ENCODE results near the gene SMOC1. TPM values are rescaled to one million over a fixed set of nuclear protein-coding genes. Genes with fewer than 3 reads are reported as not detected.

Gene SMOC1
- total and polyA plus RNA-seq, 2 of the 8 experiments (the other 6 are each of a cell fraction or from before 2014, with no cell fraction given): 1.6 to 2.4 TPM

- H2BK20ac ChIP-seq (ENCODE audit: low read length): no peak overlapping the region
- DNase-seq (ENCODE audit: low read depth in 1 of 2, low spot score in 2 of 2) (no peak), FAIRE-seq (no peak)
- H3K4me3 ChIP-seq (ENCODE audit: extremely low read depth in 1 of 4, insufficient read depth in 2 of 4, low read depth in 3 of 4, low read length in 4 of 4): no peak overlapping the region
- H3K18ac ChIP-seq (ENCODE audit: extremely low read depth, low read length): no peak overlapping the region
- no peaks in the 10 kb centered on the region for H3K79me2 ChIP-seq (ENCODE audit: control insufficient read depth in 1 of 2, insufficient read depth in 2 of 2, low read length in 2 of 2)
- no peak overlapping the region for H2BK120ac ChIP-seq (replicated peaks; ENCODE audit: low read depth, low read length)
- H2AK5ac ChIP-seq (ENCODE audit: low read depth, low read length): no peak overlapping the region
- no peak overlapping the region for H4K8ac ChIP-seq (ENCODE audit: extremely low read depth, insufficient read depth, low read length)
- CTCF ChIA-PET (ENCODE audit: partially characterized antibody): interaction anchor here (0.8 to 1.8 kb wide), 8 partner anchors 8 to 183 kb away, joined by 3 to 8 read pairs (median 3); no protein-coding TSS in a partner anchor
- H4K5ac ChIP-seq (ENCODE audit: insufficient read length, low read depth, low read length): no peak overlapping the region
- H3K23me2 ChIP-seq (ENCODE audit: low read depth, low read length): no peaks in the 10 kb centered on the region
- H4K91ac ChIP-seq (replicated peaks; ENCODE audit: insufficient read length, low read length): no peak overlapping the region
- POLR2A ChIA-PET (ENCODE audit: partially characterized antibody): no interaction called here
- no peak overlapping the region for H3K23ac ChIP-seq (ENCODE audit: insufficient read length)
- H3K56ac ChIP-seq (replicated peaks; ENCODE audit: insufficient read length, low read depth, low read length): no peak overlapping the region
- H2BK15ac ChIP-seq (ENCODE audit: low read length): no peak overlapping the region
- H3K27ac ChIP-seq (ENCODE audit: low read depth, low read length): no peak overlapping the region
- no peaks in the 10 kb centered on the region for H3K9me3 ChIP-seq (ENCODE audit: insufficient read depth in 2 of 2, low read depth in 1 of 2, low read length in 1 of 2)
- H2BK12ac ChIP-seq (ENCODE audit: low read depth, low read length): no peak overlapping the region
- H3K4me2 ChIP-seq (ENCODE audit: insufficient read depth in 1 of 2, low read depth in 2 of 2, low read length in 2 of 2): no peak overlapping the region
- no peak overlapping the region for H2BK5ac ChIP-seq (ENCODE audit: low read depth, low read length)
- no peaks in the 10 kb centered on the region for H4K20me1 ChIP-seq (replicated peaks in 1 of 2; ENCODE audit: control insufficient read depth in 1 of 2, insufficient read depth in 2 of 2, low read length in 2 of 2)
- H3K27me3 ChIP-seq (replicated peaks in 1 of 4; ENCODE audit: control insufficient read depth in 3 of 4, extremely low read depth in 1 of 4, insufficient read depth in 3 of 4, low read length in 3 of 4): no peaks in the 10 kb centered on the region
- H3K4ac ChIP-seq (replicated peaks; ENCODE audit: insufficient read length, low read depth, low read length): no peak overlapping the region
- WGBS, 2 experiments (ENCODE audit: extremely low coverage in 1 of 2, insufficient coverage in 1 of 2, insufficient read length in 1 of 2, insufficient replicate concordance in 2 of 2, low coverage in 1 of 2, low lambda C conversion rate in 2 of 2, missing lambda C conversion rate in 1 of 2): 82% methylated on average over 5 of the region's 5 CpGs; no CpG with 5 or more reads in 1 of the 2 experiments
- no peak overlapping the region for H3K9ac ChIP-seq (replicated peaks in 1 of 4; ENCODE audit: extremely low read depth in 1 of 4, low read depth in 3 of 4, low read length in 3 of 4)
- H3K79me1 ChIP-seq (ENCODE audit: low read depth, low read length): no peaks in the 10 kb centered on the region
- H3K14ac ChIP-seq (ENCODE audit: insufficient read length): no peak overlapping the region
- peaks cover 2 to 13% (median 8%) of the 10 kb centered on the region in 4 experiments for H3K4me1 ChIP-seq (replicated peaks in 1 of 4; ENCODE audit: control insufficient read depth in 3 of 4, insufficient read depth in 4 of 4, low read length in 3 of 4)
- no peaks in the 10 kb centered on the region for H3K36me3 ChIP-seq (ENCODE audit: control insufficient read depth in 2 of 4, insufficient read depth in 4 of 4, low read length in 3 of 4)
- no peak overlapping the region for H2AFZ ChIP-seq (ENCODE audit: low read length)
- no peak for TF ChIP-seq BACH1 (IDR thresholded peaks at IDR 0.05; ENCODE audit: low read length)
- no peak for TF ChIP-seq CREB1 (IDR thresholded peaks at IDR 0.05)
- no peak for TF ChIP-seq POU5F1 (IDR thresholded peaks at IDR 0.05; ENCODE audit: low read depth, low read length)
- no peak for TF ChIP-seq FOSL1 (IDR thresholded peaks at IDR 0.05; ENCODE audit: insufficient read depth, low read depth, low read length)
- no peak for TF ChIP-seq TAF1 (IDR thresholded peaks at IDR 0.05; ENCODE audit: low read depth, low read length)
- no peak for TF ChIP-seq SIN3A (conservative IDR thresholded peaks at IDR 0.05 in 1 of 2, IDR thresholded peaks at IDR 0.05 in 1 of 2; ENCODE audit: low read depth in 1 of 2, low read length in 2 of 2)
- no peak for TF ChIP-seq RXRA (IDR thresholded peaks at IDR 0.05; ENCODE audit: insufficient read depth, low read depth, low read length)
- no peak for TF ChIP-seq BRCA1 (IDR thresholded peaks at IDR 0.05; ENCODE audit: low read depth, low read length)
- no peak for TF ChIP-seq SP2 (IDR thresholded peaks at IDR 0.05; ENCODE audit: low read length)
- no peak for TF ChIP-seq RNF2 (IDR thresholded peaks at IDR 0.05; ENCODE audit: borderline replicate concordance, low read depth, low read length, missing control alignments, poor library complexity, severe bottlenecking)
- no peak for TF ChIP-seq ASH2L (IDR thresholded peaks at IDR 0.05; ENCODE audit: low read length)
- TF ChIP-seq CBX8 (IDR thresholded peaks at IDR 0.05; ENCODE audit: borderline replicate concordance, low read depth, low read length): no peak
- TF ChIP-seq ZNF274 (IDR thresholded peaks at IDR 0.05; ENCODE audit: borderline replicate concordance, extremely low read depth, low read length): no peak
- TF ChIP-seq TEAD4 (IDR thresholded peaks at IDR 0.05; ENCODE audit: low read depth, low read length): no peak
- TF ChIP-seq KDM5A (IDR thresholded peaks at IDR 0.05; ENCODE audit: low read length): no peak
Measured at GRCh38 chr14:69845787-69846186, 33.4 kb upstream of the SMOC1 start.

Measured in H1 (cell line).